Fibroblast of peridontal ligament (primary cell): ENCODE results near the gene ALPL.
A peak's percentile ranks its signal among the peaks of the same experiment; 100 is the strongest.

Experiments
- DNase-seq: peaks from one replicate; pipeline ENCODE4 v3.0.0-alpha.2; 2010; ENCODE audit errors: extremely low read depth

ALPL gene

GRCh38 chr1:21530368-21531016, 21.3 kb downstream of the ALPL start:
- peak; percentile 32 for DNase-seq

GRCh38 chr1:21531241-21531640, 22.0 kb downstream of the ALPL start:
- no peak for DNase-seq

GRCh38 chr1:21532496-21532895, 23.3 kb downstream of the ALPL start:
- DNase-seq = no peak

- no peak for DNase-seq
Measured at GRCh38 chr1:21532992-21533534, 23.8 kb downstream of the ALPL start.

GRCh38 chr1:21534146-21534545, 24.9 kb downstream of the ALPL start:
- DNase-seq = no peak

GRCh38 chr1:21534674-21535378, 25.6 kb downstream of the ALPL start:
- DNase-seq = peak; percentile 74

GRCh38 chr1:21536218-21536617, 27.0 kb downstream of the ALPL start:
- DNase-seq = peak; percentile 69

- DNase-seq = no peak
Measured at GRCh38 chr1:21537511-21537931, 28.3 kb downstream of the ALPL start.

- no peak for DNase-seq
Measured at GRCh38 chr1:21537932-21538630, 28.9 kb downstream of the ALPL start.

GRCh38 chr1:21539933-21540332, 30.7 kb downstream of the ALPL start:
- DNase-seq = peak; percentile 8

- no peak for DNase-seq
Measured at GRCh38 chr1:21541329-21541728, 32.1 kb downstream of the ALPL start.

- peak; percentile 71 for DNase-seq
Measured at GRCh38 chr1:21541835-21542234, 32.6 kb downstream of the ALPL start.

- DNase-seq = no peak
Measured at GRCh38 chr1:21543598-21543997, 34.4 kb downstream of the ALPL start.

- DNase-seq = no peak
Measured at GRCh38 chr1:21544095-21544494, 34.9 kb downstream of the ALPL start.

GRCh38 chr1:21546122-21546825, 37.1 kb downstream of the ALPL start:
- DNase-seq = no peak

- no peak for DNase-seq
Measured at GRCh38 chr1:21547876-21548275, 38.7 kb downstream of the ALPL start.

- DNase-seq = no peak
Measured at GRCh38 chr1:21550097-21550496, 40.9 kb downstream of the ALPL start.

- no peak for DNase-seq
Measured at GRCh38 chr1:21550866-21551475, 41.7 kb downstream of the ALPL start.

- DNase-seq = peak; percentile 92
Measured at GRCh38 chr1:21552715-21553114, 43.5 kb downstream of the ALPL start.

GRCh38 chr1:21553116-21553926, 44.1 kb downstream of the ALPL start:
- peak; percentile 47 for DNase-seq
